Hematopoietic multipotent progenitor cell treated with erythropoietin and hydrocortisone succinate and interleukin-3 and kit ligand, for 8 days (in vitro differentiated cells): ENCODE results near the gene CTSL.

Experiments
- DNase-seq: peaks from one replicate; pipeline ENCODE4 v3.0.0-alpha.2; 2015

CTSL gene

DNA sequence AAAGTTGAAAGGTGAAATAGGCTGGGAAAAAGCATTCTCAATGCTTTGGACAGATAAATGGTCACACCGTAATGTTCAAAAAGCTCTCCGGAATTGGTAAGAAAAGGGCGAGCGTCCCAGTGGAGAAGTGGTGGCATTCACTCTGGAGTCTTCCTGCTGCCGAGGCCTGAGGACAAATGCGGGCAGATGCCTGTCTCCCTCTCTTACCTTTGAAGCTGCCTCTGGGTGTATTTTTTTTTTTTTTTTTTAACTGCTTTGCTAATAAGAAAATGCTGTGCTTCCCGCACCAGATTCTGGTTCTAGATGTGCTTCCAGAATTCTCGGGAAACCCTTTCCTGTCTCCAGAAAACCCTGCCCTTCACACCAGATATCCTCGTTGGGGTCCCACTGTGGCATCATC lies 24.4 kb upstream of the CTSL start:
- no peak for DNase-seq

DNA sequence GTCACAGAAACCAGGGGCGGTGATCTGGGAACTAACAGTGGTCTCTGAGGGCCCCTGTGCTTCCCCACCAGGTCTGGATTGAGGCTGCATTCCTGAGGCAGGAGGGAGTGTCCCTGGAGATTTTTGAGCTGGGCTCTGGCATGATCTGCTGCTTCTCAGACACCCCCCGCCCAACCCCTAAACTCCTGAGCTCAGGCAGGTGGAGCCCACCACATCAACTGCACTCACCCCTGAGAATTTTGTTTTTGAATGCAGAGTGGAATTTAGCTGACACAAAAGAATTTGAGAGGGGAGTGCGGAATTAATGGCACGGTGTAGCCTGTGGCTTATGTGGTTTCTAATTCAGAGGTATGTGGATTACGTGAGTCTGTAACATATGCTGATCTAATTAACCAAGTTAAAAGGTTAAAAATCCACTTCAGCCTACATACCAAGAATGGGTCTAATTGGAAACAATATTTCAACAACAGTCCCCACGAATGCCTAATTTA lies 23.9 kb upstream of the CTSL start:
- DNase-seq: no peak

DNA sequence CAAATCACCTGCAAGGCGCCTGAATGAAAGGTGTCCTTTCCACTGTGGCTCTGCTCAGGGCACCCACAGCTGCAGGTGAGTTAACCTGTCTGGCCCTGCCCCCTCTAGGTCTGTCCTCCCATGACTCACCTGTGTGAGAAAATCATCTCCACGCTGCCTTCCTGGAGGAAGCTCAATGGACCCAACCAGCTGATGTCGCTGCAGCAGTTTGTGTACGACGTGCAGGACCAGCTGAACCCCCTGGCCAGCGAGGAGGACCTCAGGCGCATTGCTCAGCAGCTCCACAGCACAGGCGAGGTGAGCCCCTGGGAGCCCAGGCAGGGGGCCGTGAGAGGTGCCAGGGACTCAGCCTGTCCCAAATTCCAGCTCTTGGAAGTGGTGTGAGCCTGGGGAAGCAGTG lies 23.0 kb upstream of the CTSL start:
- no peak for DNase-seq

DNA sequence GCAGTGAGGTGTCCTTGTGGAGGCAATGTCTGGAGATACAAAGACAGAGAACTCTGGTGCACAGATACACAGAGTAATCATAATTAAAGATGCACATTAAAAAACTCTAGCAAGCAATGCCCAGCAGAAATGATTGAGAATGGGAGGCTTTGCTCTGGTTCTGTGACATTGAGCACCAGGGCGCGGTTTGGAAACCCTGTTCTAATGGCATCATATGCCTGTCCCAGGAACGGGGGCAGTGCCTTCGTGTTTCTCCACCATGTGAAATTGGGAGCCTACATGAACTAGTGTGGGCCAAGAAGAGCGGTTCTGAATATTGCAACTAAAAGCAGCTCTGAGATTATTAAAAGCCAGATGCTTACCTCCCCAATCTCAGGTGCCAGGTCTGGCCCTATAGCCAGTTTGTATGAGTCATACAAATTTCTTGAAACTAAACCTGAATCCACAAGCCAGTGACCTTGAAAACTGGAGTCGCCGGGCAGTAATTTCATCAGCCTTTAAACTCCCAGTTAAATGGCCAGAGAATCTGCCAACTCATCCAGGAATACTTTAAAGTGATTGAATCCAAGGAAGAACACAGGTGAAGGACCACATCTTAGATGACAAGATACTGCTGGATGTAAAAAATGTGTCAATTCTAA lies 22.2 kb upstream of the CTSL start:
- DNase-seq: no peak

DNA sequence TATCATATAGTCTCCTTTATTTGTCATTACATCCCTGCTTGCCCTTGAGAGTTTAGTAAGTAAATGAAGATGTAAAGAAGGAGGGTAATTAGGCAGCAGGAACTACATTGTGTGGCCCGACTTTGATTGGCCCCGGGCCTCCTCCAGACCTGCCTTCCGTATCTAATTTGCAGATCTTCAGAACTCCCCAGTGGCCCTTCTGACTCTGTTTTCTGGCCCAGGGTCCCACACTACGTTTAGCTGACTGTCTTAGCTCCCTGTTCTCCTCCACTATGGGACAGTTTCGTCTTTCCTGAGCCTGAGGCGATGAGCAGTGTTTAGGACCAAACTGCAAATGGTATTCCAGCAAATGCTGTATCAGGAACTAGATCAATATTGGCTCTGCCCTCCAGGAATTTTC lies 21.6 kb upstream of the CTSL start:
- no peak for DNase-seq

DNA sequence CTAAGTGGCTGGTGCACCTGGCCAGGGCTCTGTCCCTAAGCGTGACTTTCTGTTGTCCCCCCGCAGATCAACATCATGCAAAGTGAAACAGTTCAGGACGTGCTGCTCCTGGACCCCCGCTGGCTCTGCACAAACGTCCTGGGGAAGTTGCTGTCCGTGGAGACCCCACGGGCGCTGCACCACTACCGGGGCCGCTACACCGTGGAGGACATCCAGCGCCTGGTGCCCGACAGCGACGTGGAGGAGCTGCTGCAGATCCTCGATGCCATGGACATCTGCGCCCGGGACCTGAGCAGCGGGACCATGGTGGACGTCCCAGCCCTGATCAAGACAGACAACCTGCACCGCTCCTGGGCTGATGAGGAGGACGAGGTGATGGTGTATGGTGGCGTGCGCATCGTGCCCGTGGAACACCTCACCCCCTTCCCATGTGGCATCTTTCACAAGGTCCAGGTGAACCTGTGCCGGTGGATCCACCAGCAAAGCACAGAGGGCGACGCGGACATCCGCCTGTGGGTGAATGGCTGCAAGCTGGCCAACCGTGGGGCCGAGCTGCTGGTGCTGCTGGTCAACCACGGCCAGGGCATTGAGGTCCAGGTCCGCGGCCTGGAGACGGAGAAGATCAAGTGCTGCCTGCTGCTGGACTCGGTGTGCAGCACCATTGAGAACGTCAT lies 19.7 kb upstream of the CTSL start:
- DNase-seq: no peak

DNA sequence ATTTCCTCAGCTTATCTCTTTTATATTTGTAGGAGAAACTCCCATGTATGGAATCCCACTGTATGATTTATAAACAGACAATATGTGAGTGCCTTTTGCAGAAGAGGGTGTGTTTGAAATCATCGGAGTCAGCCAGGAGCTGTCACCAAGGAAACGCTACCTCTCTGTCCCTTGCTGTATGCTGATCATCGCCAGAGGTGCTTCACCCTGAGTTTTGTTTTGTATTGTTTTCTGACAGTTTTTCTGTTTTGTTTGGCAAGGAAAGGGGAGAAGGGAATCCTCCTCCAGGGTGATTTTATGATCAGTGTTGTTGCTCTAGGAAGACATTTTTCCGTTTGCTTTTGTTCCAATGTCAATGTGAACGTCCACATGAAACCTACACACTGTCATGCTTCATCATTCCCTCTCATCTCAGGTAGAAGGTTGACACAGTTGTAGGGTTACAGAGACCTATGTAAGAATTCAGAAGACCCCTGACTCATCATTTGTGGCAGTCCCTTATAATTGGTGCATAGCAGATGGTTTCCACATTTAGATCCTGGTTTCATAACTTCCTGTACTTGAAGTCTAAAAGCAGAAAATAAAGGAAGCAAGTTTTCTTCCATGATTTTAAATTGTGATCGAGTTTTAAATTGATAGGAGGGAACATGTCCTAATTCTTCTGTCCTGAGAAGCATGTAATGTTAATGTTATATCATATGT lies 18.0 kb upstream of the CTSL start:
- DNase-seq: no peak

DNA sequence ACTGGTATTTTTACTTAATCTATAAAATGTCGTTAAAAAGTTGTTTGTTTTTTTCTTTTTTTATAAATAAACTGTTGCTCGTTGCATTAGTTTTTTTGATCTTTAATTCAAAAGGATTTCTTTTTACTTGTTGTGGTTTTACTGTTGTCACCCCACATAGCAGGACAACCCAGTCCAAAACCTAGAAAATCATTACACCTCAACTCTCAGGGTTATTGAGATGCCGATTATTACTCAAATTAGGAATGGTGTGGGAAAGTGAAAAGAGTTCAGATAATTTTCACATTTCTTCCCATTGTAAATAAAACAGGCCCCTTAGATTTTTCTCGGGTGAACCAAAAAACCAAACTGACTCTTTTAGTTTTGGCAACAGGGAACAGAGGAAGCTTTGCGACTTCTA lies 17.4 kb upstream of the CTSL start:
- no peak for DNase-seq

DNA sequence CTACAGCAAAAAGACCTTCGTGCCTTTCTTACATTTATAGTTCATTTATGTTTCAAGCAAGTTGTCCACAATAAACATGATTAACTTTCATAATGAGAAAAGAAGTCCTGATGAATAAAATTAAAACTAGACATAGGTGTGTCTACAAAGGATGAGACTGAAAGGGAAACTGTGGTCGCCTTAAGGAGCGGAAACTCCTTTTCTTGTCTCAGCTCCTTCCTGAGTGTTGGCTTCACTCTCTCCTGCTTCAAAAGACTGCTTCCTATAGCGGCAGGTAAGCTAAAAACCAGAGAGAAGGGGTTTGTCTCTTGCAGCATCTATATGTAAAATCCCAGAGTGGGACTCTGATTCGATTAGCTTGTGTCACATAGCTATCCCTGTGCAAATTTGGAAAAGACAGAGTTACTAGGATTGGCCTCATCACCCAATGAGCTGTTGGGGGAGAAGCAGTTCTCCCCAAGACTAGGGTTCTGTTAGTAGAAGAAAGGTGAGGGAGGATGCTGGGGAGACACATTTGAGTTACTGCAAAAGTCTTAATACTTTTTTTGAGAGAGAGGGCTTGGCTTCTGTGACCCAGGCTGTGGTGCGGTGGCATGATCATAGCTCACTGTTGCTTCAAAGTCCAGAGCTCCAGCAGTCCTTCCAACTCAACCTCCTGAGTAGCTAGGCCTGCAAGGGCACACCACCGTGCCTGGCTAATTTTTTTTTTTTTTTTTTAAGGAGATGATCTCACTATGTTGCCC lies 16.8 kb upstream of the CTSL start:
- DNase-seq: no peak

DNA sequence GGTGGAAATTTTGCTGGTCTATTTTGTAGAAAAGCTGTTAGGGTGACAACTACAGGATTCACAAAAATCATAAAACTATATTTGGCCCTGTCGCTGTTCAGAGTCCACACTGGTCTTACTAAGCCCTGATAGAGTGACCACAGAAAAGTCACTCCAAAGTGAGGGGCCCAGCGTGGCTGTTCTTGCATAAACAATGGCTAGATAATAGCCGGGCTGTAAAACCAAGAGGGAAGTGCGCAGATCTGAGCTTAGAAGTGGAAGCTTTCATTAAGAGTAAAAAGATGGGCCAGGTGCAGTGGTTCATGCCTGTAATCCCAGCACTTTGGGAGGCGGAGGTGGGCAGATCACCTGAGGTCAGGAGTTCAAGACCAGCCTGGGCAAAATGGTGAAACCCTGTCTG lies 15.5 kb upstream of the CTSL start:
- DNase-seq: no peak

DNA sequence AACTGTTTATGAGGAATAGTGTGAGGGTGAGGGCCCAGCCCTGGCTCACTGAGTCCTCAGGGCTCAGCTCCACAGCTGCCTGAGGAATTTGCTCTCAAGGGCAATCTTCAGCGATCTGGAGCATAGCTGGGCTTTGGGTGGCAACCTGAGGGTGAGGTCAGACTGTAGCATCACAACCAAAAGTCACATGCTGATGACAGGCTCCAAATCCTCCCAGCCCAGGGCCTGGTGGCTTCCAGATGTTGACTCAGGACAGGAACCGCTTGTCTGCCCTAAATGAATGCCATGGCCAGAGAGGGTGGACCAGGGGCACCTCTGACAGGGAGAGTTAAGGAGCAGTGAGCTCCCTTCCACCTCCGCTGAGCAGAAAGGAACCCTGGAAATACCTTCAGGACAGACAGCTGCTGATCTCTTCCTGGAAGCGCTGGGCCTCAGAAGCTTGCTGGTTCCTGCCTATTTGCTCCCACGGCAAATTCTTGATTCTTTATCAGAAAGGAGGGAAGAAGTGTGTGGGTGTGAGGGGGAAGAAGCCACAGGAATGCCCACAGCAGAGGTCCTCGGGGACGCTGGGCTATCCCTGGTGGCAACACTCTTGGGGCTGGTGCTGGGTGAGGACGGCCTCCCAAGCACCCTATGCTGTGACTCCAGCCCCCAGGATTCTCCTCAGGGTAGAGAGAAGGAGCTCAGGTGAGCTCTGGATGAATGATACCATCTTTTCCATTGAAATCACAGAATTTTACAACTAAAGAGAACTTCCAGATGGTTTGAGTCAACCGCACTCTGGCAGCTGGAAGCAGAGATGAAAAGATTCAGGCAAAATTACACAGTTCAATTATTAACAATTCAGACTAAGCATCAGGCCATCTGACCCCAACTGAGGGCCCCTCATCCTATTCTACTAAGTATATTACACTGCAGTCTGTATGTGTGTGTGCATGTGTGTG lies 13.8 kb upstream of the CTSL start:
- DNase-seq: peak; percentile 69

DNA sequence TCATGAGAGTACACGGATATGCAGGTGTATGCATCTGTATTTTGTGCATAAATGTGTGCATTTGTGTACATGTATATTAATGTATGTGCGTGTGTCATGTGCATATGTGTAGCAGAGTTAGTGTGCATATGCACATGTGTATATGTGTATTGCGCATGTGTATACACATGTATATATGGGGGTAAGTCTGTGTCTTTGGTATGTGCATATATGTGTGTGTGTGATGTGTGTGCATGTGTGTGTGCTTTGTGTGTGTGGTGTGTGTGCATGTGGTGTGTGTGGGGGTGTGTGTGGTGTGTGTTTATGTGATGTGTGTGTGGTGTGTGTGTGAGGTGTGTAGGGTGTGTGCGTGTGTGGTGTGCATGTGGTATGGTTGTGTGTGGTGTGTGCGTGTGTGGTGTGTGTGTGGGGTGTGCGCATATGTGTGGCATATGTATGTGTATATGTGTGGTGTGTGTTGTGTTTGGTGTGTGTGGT lies 13.1 kb upstream of the CTSL start:
- no peak for DNase-seq

DNA sequence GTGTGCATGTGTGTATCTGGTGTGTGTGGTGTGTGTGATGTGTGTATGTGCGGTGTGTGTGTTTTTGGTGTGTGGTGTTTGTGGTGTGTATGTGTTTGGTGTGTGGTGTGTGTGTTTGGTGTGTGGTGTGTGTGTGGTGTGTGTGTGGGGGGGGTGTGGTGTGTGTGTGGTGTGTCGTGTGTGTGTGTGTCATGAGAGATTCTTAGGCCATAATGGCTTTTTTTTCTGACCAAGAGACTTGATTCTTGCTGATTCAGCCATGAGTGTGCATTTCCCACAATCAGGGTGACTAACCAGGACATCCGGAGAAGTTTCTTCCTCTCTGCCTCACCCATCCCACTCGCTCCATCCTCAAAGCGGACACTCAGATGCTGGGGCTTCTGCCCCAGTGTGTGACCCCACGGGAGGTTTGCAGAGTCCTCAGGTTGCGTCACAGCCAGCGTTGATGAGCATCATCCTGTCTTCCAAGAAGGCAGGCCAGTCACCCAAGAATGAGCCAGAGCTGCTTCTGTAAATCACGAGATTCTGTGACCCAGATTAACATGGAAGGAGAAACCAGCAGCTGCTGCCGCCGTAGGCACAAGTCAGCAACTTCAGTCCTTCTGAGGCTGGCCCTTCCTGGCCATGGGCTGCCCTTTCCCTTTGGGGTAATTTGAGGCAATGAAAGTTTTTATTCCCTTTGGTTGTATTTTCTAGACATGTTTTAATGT lies 12.5 kb upstream of the CTSL start:
- peak; percentile 62 for DNase-seq

DNA sequence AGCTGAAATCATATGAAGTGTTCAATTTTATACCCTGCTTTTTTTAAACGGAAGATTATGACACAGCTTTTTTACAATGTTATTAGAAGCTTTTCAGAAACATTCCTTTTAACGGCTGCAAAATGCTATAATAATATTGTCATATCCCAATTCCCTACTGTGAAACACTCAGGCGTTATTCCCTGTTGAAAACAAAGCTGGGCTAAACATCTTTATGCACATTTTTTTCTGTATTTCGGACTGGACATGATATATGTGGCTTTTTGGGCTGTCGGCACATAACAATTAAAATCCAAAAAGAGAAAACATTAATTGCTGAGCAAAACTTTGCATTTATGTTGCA lies 12.0 kb upstream of the CTSL start:
- no peak for DNase-seq

DNA sequence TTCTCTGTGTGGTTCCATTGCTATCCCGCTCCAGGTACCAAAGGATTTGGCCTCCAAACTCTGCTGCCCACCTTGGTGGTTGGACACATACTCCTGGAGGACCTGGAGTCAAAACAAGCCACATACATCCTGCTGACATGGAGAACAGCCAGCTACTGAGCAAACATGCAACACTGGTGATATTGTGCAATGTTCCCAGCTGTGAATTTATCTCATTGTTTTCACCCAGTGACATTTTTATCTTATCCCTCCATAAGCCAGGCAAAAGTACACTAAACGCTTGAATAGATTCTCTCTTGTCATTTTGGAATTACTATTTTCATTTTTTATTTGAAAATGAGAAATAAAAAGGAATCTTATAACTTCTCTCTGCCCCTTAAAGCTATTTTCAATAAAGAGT lies 11.1 kb upstream of the CTSL start:
- peak; percentile 92 for DNase-seq

DNA sequence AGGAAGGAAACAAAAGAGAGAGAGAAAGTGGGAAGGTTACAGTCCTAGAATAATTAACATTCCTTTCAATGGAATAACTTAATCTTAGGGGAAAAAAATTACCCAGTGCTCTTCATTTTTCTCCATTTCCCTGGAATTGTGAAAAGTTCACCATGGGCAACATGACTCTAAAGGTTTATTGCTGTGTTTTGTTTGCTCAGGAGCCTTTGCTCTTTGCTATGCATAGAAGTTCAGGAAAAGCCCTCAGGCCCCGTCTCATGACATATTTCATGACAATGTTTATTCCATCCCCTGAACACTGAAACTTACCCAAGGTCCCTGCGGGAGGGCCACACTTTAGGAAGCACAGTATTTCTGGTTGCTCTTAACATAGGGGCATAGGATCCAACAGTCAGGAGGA lies 9.8 kb upstream of the CTSL start:
- no peak for DNase-seq

DNA sequence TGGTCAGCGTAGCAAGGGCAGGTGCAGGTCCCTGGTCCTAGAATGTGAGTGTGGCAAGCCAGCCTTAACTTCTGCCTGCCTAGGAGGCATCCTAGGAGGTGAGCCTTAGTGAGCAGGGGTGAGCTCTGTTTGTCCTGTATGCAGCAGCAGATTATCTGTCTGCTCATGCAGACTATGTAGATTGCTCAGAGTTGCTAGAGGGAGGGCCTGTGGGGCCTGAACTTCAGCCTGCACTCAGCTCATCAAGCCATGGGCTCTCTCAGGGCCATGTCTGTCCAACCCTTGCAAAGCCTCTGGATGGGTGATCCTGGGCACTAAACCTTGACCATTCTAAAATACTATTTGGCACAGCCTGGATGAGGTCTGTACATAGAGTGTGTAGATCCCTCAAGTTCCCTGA lies 8.5 kb upstream of the CTSL start:
- peak; percentile 41 for DNase-seq

DNA sequence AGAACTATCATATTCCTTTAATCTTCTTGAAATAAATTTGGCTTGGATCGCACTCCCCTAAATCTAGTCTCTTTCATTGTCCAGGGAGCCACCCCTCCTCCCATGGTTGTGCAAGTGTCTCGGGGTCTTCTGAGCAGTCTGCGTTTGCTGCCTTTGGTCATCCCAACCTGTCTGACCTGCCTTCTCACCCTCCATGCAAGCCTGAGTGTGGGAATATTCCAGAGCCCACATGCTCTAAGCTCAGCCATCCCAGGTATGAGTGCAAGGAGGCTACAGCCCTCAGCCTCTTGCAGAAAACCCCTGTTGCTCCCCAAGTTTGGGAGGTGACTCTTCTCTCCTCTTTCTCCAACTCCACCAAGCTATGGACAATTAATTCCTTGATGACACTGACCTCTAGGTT lies 7.7 kb upstream of the CTSL start:
- DNase-seq: no peak

DNA sequence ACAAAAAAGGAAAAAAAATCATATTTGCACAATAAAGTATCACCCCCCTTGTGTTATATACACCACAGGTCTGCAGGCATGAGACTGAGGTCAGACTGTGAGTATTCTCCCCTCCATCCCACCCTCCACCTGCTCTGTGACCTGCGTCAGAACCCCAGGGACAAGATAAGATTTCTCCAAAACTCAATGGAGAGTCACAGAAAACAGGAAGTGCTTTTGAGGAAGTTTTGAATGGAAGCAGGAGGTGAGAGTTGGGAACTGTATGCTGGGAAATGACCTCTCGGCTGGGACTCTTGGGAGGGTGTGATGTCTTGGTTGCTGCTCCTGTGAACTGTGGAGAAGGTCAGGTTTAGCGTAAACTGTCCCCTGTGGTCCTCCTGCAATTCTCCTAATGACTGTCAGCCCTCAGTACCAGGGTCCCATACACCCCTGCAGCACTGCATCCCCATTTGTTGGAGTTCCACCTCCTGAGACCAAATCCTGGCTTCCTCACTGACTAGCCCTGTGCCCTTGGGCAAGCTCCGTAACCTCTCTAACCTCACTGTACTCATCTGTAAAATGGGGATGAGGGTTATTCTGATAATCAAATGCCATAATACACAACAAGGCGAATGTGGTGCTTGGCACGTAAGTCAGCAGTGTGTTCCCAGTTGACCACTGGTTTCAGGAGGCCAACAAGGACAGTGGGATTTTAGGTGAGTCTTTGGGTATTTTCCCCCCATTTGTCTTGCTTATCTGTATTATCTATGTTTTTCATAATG lies 6.9 kb upstream of the CTSL start:
- DNase-seq: no peak

DNA sequence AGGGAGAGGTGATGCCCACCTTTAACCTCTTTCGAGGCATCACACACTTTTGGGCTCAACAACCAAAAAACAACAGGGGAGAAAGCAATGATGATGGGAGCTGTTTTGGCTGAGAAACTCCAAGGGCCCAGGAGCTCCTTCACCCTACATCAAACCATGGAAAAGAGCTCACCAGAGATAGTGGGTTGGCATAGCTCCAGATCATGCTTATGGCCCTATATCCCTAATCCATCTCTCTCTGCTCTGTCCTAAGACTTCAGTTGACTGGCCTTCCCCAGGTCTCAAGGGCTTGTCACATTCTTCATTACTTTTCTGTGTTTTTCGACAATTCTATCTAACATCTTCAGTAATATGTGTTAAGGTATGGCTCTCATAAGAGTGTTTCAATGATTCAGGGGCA lies 5.7 kb upstream of the CTSL start:
- peak; percentile 55 for DNase-seq
